H9 (cell line): ENCODE measurements around the gene ARNT2. TPM values are rescaled to one million over a fixed set of nuclear protein-coding genes. Genes with fewer than 3 reads are reported as not detected.

Experiments
- DNase-seq: peaks from one replicate; pipeline ENCODE4 v3.0.0-alpha.2; 2017
- H2AFZ ChIP-seq: one replicate; pipeline ENCODE4 v1.6.1; 2013; ENCODE audit warnings: mild to moderate bottlenecking, low read length, control low read depth, moderate library complexity
- H2AK5ac ChIP-seq: 2 replicates; pipeline ENCODE4 v1.6.1; 2013; ENCODE audit warnings: low read length, control low read depth, mixed read lengths; ENCODE audit not compliant: insufficient read length
- H2BK120ac ChIP-seq: one replicate; pipeline ENCODE4 v1.6.1; 2013; ENCODE audit warnings: low read depth, mild to moderate bottlenecking, low read length, control low read depth, inconsistent platforms; ENCODE audit not compliant: poor library complexity, severe bottlenecking
- H2BK12ac ChIP-seq: 2 replicates; pipeline ENCODE4 v1.6.1; 2013; ENCODE audit warnings: low read length, control low read depth, mixed read lengths, low read depth; ENCODE audit not compliant: insufficient read length
- H2BK15ac ChIP-seq: 2 replicates; pipeline ENCODE4 v1.6.1; 2013; ENCODE audit warnings: low read depth, low read length, control low read depth
- H2BK20ac ChIP-seq: one replicate; pipeline ENCODE4 v1.6.1; 2013; ENCODE audit warnings: low read depth, mild to moderate bottlenecking, low read length, control low read depth, inconsistent platforms; ENCODE audit not compliant: poor library complexity, severe bottlenecking
- H2BK5ac ChIP-seq: 2 replicates; pipeline ENCODE4 v1.6.1; 2013; ENCODE audit warnings: low read length, control low read depth, mixed read lengths; ENCODE audit not compliant: insufficient read length
- H3K14ac ChIP-seq: 2 replicates; pipeline ENCODE4 v1.6.1; 2013; ENCODE audit warnings: low read length, control low read depth; ENCODE audit not compliant: insufficient read depth
- H3K18ac ChIP-seq: 2 replicates; pipeline ENCODE4 v1.6.1; 2013; ENCODE audit warnings: low read depth, mild to moderate bottlenecking, mixed read lengths, low read length, control low read depth; ENCODE audit not compliant: insufficient read length
- H3K23ac ChIP-seq: 2 replicates; pipeline ENCODE4 v1.6.1; 2013; ENCODE audit warnings: low read length, control low read depth, mixed read lengths, low read depth; ENCODE audit not compliant: insufficient read length
- H3K23me2 ChIP-seq: 2 replicates; pipeline ENCODE4 v1.6.1; 2013; ENCODE audit warnings: low read depth, mild to moderate bottlenecking, mixed read lengths, low read length, control low read depth; ENCODE audit not compliant: insufficient read length, poor library complexity, severe bottlenecking
- H3K27ac ChIP-seq: 2 replicates; pipeline ENCODE4 v1.5.1; 2013; ENCODE audit warnings: low read length, control low read depth, mixed read lengths, low read depth; ENCODE audit not compliant: insufficient read length
- H3K27me3 ChIP-seq: 2 replicates; pipeline ENCODE4 v1.6.1; 2013; ENCODE audit warnings: low read length, control low read depth, inconsistent platforms; ENCODE audit not compliant: insufficient read depth
- H3K4ac ChIP-seq: 2 replicates; pipeline ENCODE4 v1.6.1; 2013; ENCODE audit warnings: low read depth, mild to moderate bottlenecking, control low read depth, inconsistent platforms, low read length, moderate library complexity
- H3K4me1 ChIP-seq: 2 replicates; pipeline ENCODE4 v1.6.1; 2013; ENCODE audit warnings: low read length, control low read depth, inconsistent platforms; ENCODE audit not compliant: insufficient read depth
- H3K4me2 ChIP-seq: 2 replicates; pipeline ENCODE4 v1.6.1; 2013; ENCODE audit warnings: low read length, control low read depth, mixed read lengths; ENCODE audit not compliant: insufficient read length, insufficient read depth
- H3K56ac ChIP-seq: 2 replicates; pipeline ENCODE4 v1.6.1; 2013; ENCODE audit warnings: low read depth, mild to moderate bottlenecking, mixed read lengths, low read length, control low read depth; ENCODE audit not compliant: insufficient read length
- H3K79me1 ChIP-seq: 2 replicates; pipeline ENCODE4 v1.6.1; 2013; ENCODE audit warnings: low read depth, mild to moderate bottlenecking, moderate library complexity, low read length, control low read depth, inconsistent platforms; ENCODE audit not compliant: insufficient read depth, poor library complexity, severe bottlenecking
- H3K79me2 ChIP-seq: 2 replicates; pipeline ENCODE4 v1.6.1; 2013; ENCODE audit warnings: low read length, control low read depth, inconsistent platforms; ENCODE audit not compliant: insufficient read depth
- H3K9ac ChIP-seq: 2 replicates; pipeline ENCODE4 v1.6.1; 2013; ENCODE audit warnings: low read length, control low read depth, mixed read lengths; ENCODE audit not compliant: insufficient read length; ENCODE audit errors: extremely low read depth
- H3K9me3 ChIP-seq: one replicate; pipeline ENCODE4 v1.6.1; 2013; ENCODE audit warnings: low read depth, low read length, inconsistent platforms; ENCODE audit not compliant: control insufficient read depth
- H3T11ph ChIP-seq: one replicate; pipeline ENCODE4 v1.6.1; 2013; ENCODE audit warnings: mild to moderate bottlenecking, low read length, control low read depth, inconsistent platforms
- H4K20me1 ChIP-seq: one replicate; pipeline ENCODE4 v1.6.1; 2013; ENCODE audit not compliant: control insufficient read depth, insufficient read length, insufficient read depth
- H4K5ac ChIP-seq: 2 replicates; pipeline ENCODE4 v1.6.1; 2013; ENCODE audit warnings: low read depth, mild to moderate bottlenecking, mixed read lengths, low read length, control low read depth; ENCODE audit not compliant: insufficient read length
- H4K8ac ChIP-seq: replicated peaks from 2 replicates; pipeline ENCODE4 v1.6.1; 2013; ENCODE audit warnings: low read length, control low read depth, mixed read lengths, low read depth; ENCODE audit not compliant: insufficient read length
- H4K91ac ChIP-seq: 2 replicates; pipeline ENCODE4 v1.6.1; 2013; ENCODE audit warnings: low read depth, mild to moderate bottlenecking, moderate library complexity, mixed read lengths, low read length, control low read depth; ENCODE audit not compliant: insufficient read length
- H3K27ac Mint-ChIP-seq, 3 experiments: 2 replicates in 2 of 3; 3 replicates in 1 of 3; pipeline ENCODE4 v1.8.0; 2020 to 2021; ENCODE audit warnings: mixed read lengths in 3 of 3, mild to moderate bottlenecking in 1 of 3, moderate library complexity in 1 of 3
- H3K27me3 Mint-ChIP-seq: 2 replicates; pipeline ENCODE4 v1.8.0; 2021; ENCODE audit warnings: low read depth, mild to moderate bottlenecking, moderate library complexity, mixed read lengths
- H3K36me3 Mint-ChIP-seq, 3 experiments: 2 replicates in 2 of 3; 3 replicates in 1 of 3; pipeline ENCODE4 v1.8.0; 2020 to 2021; ENCODE audit warnings: low read depth in 3 of 3, mixed read lengths in 3 of 3; ENCODE audit not compliant: insufficient read depth in 1 of 3
- H3K4me1 Mint-ChIP-seq, 2 experiments: 2 replicates each; pipeline ENCODE4 v1.8.0; 2020; ENCODE audit warnings: mixed read lengths in 2 of 2
- H3K4me3 Mint-ChIP-seq, 2 experiments: 2 replicates in 1 of 2; 3 replicates in 1 of 2; pipeline ENCODE4 v1.8.0; 2020 to 2021; ENCODE audit warnings: mild to moderate bottlenecking in 2 of 2, mixed read lengths in 2 of 2, moderate library complexity in 1 of 2
- H3K9me3 Mint-ChIP-seq, 2 experiments: 2 replicates in 1 of 2; 3 replicates in 1 of 2; pipeline ENCODE4 v1.8.0; 2020; ENCODE audit warnings: mild to moderate bottlenecking in 2 of 2, mixed read lengths in 2 of 2, moderate library complexity in 1 of 2
- total RNA-seq: library from RNA; stranded (reverse); gene quantifications from 2 replicates; pipeline ENCODE4 v1.2.1, GENCODE V29; 2021
- TF ChIP-seq, protein P1 (sequence below): fragments of 200-600 bp; sonication (generic); conservative IDR thresholded peaks from 3 replicates; pipeline ENCODE4 v1.8.0; 2021; ENCODE audit warnings: antibody characterized with exemption, mild to moderate bottlenecking

ARNT2 gene
- total RNA-seq, 1 experiment from 2014 or later: 10.5 TPM

DNA sequence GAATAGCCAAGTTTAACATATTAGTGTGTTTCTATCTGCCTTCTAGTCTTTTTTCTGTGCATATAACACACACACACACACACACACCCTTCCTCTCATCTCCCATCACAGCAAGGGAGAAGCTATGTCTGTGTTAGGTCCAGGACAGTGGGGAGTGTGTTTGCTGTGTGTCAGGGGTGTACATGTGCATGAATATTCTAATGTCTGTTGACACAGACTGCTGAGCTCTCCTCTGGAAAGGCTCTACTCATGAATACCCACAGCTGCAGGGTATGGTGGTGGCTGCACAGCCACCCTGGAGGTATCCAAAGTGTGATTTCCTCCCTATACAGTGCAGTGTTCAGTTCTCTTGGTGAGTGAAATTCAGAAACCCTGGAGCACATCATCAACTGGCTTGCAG lies 42.9 kb downstream of the ARNT2 start:
- H3K23me2 ChIP-seq: no peaks in the 10 kb centered on the region
- 0 out of 2 replicates have a peak, but pooled peaks cover 2% of the 10 kb centered on the region for H3K27me3 ChIP-seq
- H4K91ac ChIP-seq: no peak overlapping the region
- H3K23ac ChIP-seq: no peak overlapping the region
- H4K5ac ChIP-seq: no peak overlapping the region
- H3K18ac ChIP-seq: no peak overlapping the region
- H2BK15ac ChIP-seq: no peak overlapping the region
- H3K9ac ChIP-seq: no peak overlapping the region
- Mint-ChIP-seq H3K27me3 (no peaks in the 10 kb centered on the region), H3K27ac (no peak overlapping the region), H3K36me3 (peaks cover 0 to 5% (median 2%) of the 10 kb centered on the region in 3 experiments; a peak in 3 of 7 replicates), H3K4me1 (peaks cover 17 to 18% of the 10 kb centered on the region in 2 experiments), H3K9me3 (0 out of 5 replicates have a peak, but pooled peaks cover 0 to 4% of the 10 kb centered on the region in 2 experiments), H3K4me3 (no peak overlapping the region)
- H3K9me3 ChIP-seq: no peaks in the 10 kb centered on the region
- H3T11ph ChIP-seq: no peak overlapping the region
- H2BK12ac ChIP-seq: no peak overlapping the region
- no peaks in the 10 kb centered on the region for H3K79me2 ChIP-seq
- H3K4ac ChIP-seq: no peak overlapping the region
- H3K14ac ChIP-seq: no peak overlapping the region
- no peak overlapping the region for H3K4me2 ChIP-seq
- DNase-seq: no peak
- no peaks in the 10 kb centered on the region for H4K20me1 ChIP-seq
- H3K27ac ChIP-seq: no peak overlapping the region
- no peak overlapping the region for H2AK5ac ChIP-seq
- H3K79me1 ChIP-seq: no peaks in the 10 kb centered on the region
- H3K4me1 ChIP-seq: peaks cover 9% of the 10 kb centered on the region; the same call in 1 of the 2 replicates
- H2BK120ac ChIP-seq: no peak overlapping the region
- H2AFZ ChIP-seq: no peak overlapping the region
- no peak overlapping the region for H2BK20ac ChIP-seq
- H2BK5ac ChIP-seq: no peak overlapping the region
- no peak overlapping the region for H3K56ac ChIP-seq
- TF ChIP-seq, protein P1, sequence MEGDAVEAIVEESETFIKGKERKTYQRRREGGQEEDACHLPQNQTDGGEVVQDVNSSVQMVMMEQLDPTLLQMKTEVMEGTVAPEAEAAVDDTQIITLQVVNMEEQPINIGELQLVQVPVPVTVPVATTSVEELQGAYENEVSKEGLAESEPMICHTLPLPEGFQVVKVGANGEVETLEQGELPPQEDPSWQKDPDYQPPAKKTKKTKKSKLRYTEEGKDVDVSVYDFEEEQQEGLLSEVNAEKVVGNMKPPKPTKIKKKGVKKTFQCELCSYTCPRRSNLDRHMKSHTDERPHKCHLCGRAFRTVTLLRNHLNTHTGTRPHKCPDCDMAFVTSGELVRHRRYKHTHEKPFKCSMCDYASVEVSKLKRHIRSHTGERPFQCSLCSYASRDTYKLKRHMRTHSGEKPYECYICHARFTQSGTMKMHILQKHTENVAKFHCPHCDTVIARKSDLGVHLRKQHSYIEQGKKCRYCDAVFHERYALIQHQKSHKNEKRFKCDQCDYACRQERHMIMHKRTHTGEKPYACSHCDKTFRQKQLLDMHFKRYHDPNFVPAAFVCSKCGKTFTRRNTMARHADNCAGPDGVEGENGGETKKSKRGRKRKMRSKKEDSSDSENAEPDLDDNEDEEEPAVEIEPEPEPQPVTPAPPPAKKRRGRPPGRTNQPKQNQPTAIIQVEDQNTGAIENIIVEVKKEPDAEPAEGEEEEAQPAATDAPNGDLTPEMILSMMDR: no peak
- no peak overlapping the region for H4K8ac ChIP-seq
